HG03135 (cell line): ENCODE measurements around the gene ARHGAP1.

Experiments used
- ATAC-seq: cut with Tn5 transposase; IDR thresholded peaks from one replicate; pipeline ENCODE4 v1.9.1; 2021; ENCODE audit warnings: mild to moderate bottlenecking, moderate library complexity; ENCODE audit not compliant: unreplicated experiment

Gene ARHGAP1

GRCh38 chr11:46643531-46643930 lies 56.9 kb downstream of the ARHGAP1 start:
- no peak for ATAC-seq

DNA sequence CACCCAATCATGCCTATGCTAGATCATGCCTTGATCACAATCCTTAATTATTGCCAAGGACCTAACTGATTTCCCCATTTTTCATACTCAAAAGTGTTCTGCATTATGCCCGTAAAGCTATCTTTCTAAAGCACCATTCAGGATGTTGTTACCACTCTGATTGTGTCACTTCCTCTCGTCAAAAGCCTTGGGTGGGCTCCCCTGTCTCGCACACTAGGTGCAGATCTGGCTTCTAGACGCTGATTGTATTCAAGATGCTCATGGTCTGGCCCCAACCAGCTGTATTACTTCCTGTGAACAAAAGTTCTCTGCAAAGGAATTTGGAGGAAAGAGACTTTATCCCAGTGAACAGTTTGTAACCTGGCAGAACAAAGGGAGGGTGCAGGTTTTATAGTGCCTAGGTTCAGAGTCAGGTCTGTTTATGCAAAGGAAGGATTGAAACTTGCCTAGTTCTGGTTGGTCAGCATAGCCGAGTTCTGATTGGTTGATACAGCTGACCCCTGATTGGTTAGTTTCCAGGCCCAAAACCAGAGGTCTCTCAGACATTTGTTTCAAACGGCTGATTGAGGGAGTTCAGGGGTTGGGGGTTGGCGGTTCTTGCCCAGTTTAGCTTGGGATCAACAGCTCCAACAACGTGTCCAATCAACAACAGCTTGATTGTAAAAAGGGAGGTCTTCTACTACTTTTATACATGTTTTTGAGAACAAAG lies 57.6 kb downstream of the ARHGAP1 start:
- ATAC-seq, result no peak

- no peak for ATAC-seq
Measured at GRCh38 chr11:46641639-46642038, 58.8 kb downstream of the ARHGAP1 start.

DNA sequence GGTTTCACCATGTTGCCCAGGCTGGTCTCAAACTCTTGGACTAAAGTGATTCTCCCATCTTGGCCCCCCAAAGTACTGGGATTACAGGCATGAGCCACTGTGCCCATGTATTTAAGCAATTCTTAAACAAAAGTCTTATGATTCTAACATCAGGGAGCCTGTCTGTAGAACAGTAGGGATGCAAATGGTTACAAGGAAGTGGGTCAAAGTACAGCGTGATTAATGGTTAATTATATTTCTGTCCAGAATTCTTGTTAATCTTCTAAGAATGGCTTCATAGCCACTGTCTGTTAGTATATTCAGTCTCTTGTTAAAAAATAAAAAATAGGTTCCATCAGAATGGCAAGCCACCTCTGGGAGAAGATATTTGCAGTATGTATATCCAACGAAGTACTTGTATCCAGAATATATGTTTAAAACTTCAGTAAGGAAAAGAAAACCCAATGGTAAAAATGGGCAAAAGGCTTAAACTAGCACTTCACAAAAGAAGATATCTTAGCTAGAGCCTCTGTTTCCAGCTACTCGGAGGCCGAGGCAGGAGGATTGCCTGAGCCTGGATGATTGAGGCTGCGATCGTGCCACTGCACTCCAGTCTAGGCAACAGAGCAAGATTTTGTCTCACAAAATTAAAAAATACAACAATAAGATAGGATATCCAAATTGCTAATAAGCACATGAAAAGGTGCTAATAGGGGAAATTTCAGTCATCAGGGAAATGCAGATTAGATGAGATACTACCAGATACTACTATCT lies 60.2 kb downstream of the ARHGAP1 start:
- no peak for ATAC-seq

DNA sequence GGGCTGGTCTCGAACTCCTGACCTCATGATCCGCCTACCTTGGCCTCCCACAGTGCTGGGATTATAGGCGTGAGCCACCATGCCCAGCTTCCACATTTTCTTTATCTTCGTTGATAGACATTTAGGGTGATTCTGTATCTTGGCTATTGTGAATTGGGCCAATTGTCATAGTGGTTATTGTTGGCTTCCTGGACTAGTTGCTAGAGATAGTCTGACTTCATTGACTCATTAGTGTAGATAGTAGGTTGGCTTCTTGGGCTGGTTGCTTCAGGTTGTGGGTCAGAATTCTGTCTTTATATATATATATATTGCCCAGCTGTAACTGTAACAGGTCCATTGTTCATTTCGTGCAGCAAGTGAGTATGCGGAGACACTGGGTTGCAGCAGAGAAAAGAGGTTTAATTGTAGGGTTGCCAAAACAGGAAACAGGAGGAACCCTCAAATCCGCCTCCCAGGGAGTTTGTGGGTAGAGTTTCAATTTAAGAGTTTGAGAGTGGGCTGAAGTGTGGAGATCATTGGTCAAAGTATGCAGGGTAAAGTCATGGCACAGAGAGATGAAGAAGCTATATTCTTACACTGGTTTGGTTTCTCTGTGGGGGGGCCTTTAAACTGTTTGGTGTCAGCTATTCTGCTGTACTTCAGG lies 61.1 kb downstream of the ARHGAP1 start:
- no peak for ATAC-seq

- ATAC-seq, result no peak
Measured at GRCh38 chr11:46637546-46637945, 62.9 kb downstream of the ARHGAP1 start.

GRCh38 chr11:46635557-46636139 lies 64.8 kb downstream of the ARHGAP1 start:
- ATAC-seq, result no peak

GRCh38 chr11:46633291-46634217 lies 66.9 kb downstream of the ARHGAP1 start:
- ATAC-seq, result no peak

DNA sequence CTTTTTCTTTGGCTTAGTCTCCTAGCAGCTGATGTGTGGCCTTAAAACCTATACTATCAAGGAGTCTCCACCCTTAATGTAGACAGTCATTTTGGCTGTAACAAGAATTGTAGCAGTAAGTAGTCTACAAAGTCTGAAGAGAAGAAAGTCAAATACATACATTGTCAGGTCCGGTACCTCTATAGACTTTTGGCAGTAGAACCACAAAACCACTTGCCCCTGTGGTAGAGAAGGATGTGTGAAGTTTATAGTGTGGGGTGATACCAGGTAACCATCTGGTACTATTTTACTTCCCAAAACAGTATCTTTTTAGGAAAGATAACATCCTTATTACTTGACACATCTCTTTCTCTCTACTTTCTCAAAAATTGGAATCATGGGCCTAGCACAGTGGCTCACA lies 67.9 kb downstream of the ARHGAP1 start:
- no peak for ATAC-seq

GRCh38 chr11:46631676-46632075 lies 68.7 kb downstream of the ARHGAP1 start:
- no peak for ATAC-seq

DNA sequence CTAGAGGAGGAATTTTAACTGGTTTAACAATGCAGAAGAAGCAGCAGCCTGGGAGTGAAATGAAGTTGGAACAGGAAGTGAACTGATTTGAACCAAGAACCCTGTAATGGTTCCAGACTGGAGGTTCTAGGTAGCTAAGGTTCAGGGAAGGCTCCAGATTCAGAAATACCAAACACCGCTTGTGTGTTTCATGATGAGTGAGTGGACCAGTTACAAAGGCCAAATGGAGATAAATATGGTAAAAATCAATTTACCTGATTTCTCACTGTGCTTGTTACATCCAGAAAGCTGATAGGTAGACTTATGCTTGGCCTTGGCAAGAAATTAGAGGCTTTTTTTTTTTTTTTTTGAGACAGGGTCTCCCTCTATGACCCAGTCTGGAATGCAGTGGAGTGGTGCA lies 70.2 kb downstream of the ARHGAP1 start:
- ATAC-seq, result no peak

GRCh38 chr11:46628961-46629360 lies 71.5 kb downstream of the ARHGAP1 start:
- no peak for ATAC-seq
